Measurements from ENCODE around the gene ACOX3.

The ACOX3 gene

GRCh38 chr4:8412288-8412687 is 28.2 kb downstream of the ACOX3 start:
- Histone ChIP-seq H3K27ac (ENCODE audit: low read depth, low read length, poor library complexity, severe bottlenecking) (no peak overlapping the region), H3K9ac (ENCODE audit: low read length) (no peak overlapping the region), H3K9me2 (ENCODE audit: low read depth, low read length) (no peaks in the 10 kb centered on the region), H2AFZ (ENCODE audit: low read length) (no peak overlapping the region), H3K4me2 (ENCODE audit: low read length) (no peak overlapping the region), H4K20me1 (ENCODE audit: insufficient read depth, low read length) (no peaks in the 10 kb centered on the region), H3K27me3 (ENCODE audit: insufficient read depth, low read length) (no peaks in the 10 kb centered on the region), H3K4me1 (ENCODE audit: insufficient read depth, low read length, severe bottlenecking) (no peaks in the 10 kb centered on the region), H3K79me2 (ENCODE audit: insufficient read depth, low read length) (no peaks in the 10 kb centered on the region), H3F3A (ENCODE audit: insufficient read depth, low read length) (no peaks in the 10 kb centered on the region), H3K36me3 (ENCODE audit: insufficient read depth, low read length) (peaks cover 3% of the 10 kb centered on the region; the same call in 1 of the 2 replicates), H3K9me3 (ENCODE audit: low read length) (no peaks in the 10 kb centered on the region), H3K4me3 (ENCODE audit: low read depth, low read length, poor library complexity, severe bottlenecking) (no peak overlapping the region)
- TF ChIP-seq EZH2 (IDR thresholded peaks at IDR 0.05; ENCODE audit: borderline replicate concordance, low read length) (no peak), CTCF (IDR thresholded peaks at IDR 0.05; ENCODE audit: low read length) (no peak)

- no peak overlapping the region for H3K9ac ChIP-seq (ENCODE audit: low read length)
- H3K27me3 ChIP-seq (ENCODE audit: insufficient read depth, low read length): no peaks in the 10 kb centered on the region
- no peaks in the 10 kb centered on the region for H4K20me1 ChIP-seq (ENCODE audit: insufficient read depth, low read length)
- H3K27ac ChIP-seq (ENCODE audit: low read depth, low read length, poor library complexity, severe bottlenecking): no peak overlapping the region
- H3K9me3 ChIP-seq (ENCODE audit: low read length): no peaks in the 10 kb centered on the region
- no peaks in the 10 kb centered on the region for H3F3A ChIP-seq (ENCODE audit: insufficient read depth, low read length)
- H3K9me2 ChIP-seq (ENCODE audit: low read depth, low read length): no peaks in the 10 kb centered on the region
- TF ChIP-seq CTCF (IDR thresholded peaks at IDR 0.05; ENCODE audit: low read length) (no peak), EZH2 (IDR thresholded peaks at IDR 0.05; ENCODE audit: borderline replicate concordance, low read length) (no peak)
- H3K4me3 ChIP-seq (ENCODE audit: low read depth, low read length, poor library complexity, severe bottlenecking): no peak overlapping the region
- H2AFZ ChIP-seq (ENCODE audit: low read length): no peak overlapping the region
- peaks cover 3% of the 10 kb centered on the region; the same call in 1 of the 2 replicates for H3K36me3 ChIP-seq (ENCODE audit: insufficient read depth, low read length)
- H3K79me2 ChIP-seq (ENCODE audit: insufficient read depth, low read length): no peaks in the 10 kb centered on the region
- H3K4me2 ChIP-seq (ENCODE audit: low read length): no peak overlapping the region
- no peaks in the 10 kb centered on the region for H3K4me1 ChIP-seq (ENCODE audit: insufficient read depth, low read length, severe bottlenecking)
These were observed 29.0 kb downstream of the ACOX3 start for GRCh38 chr4:8411351-8412180.

- no peak for TF ChIP-seq EZH2 (IDR thresholded peaks at IDR 0.05; ENCODE audit: borderline replicate concordance, low read length)
- peak; percentile 12; the same call in 1 of the 2 replicates for TF ChIP-seq CTCF (IDR thresholded peaks at IDR 0.05; ENCODE audit: low read length)
- Histone ChIP-seq H3K79me2 (ENCODE audit: insufficient read depth, low read length) (no peaks in the 10 kb centered on the region), H3K4me1 (ENCODE audit: insufficient read depth, low read length, severe bottlenecking) (no peaks in the 10 kb centered on the region), H2AFZ (ENCODE audit: low read length) (no peak overlapping the region), H3K9ac (ENCODE audit: low read length) (no peak overlapping the region), H3K9me2 (ENCODE audit: low read depth, low read length) (no peaks in the 10 kb centered on the region), H3K27ac (ENCODE audit: low read depth, low read length, poor library complexity, severe bottlenecking) (no peak overlapping the region), H3K36me3 (ENCODE audit: insufficient read depth, low read length) (peaks cover 6% of the 10 kb centered on the region), H3K9me3 (ENCODE audit: low read length) (no peaks in the 10 kb centered on the region), H3K27me3 (ENCODE audit: insufficient read depth, low read length) (no peaks in the 10 kb centered on the region), H3K4me2 (ENCODE audit: low read length) (no peak overlapping the region), H4K20me1 (ENCODE audit: insufficient read depth, low read length) (no peaks in the 10 kb centered on the region), H3F3A (ENCODE audit: insufficient read depth, low read length) (no peaks in the 10 kb centered on the region), H3K4me3 (ENCODE audit: low read depth, low read length, poor library complexity, severe bottlenecking) (no peak overlapping the region)
These were observed 29.8 kb downstream of the ACOX3 start for GRCh38 chr4:8410641-8411271.
